Measurements from ENCODE around the gene LUC7L2.

Gene LUC7L2

GRCh38 chr7:139340037-139340807 is 19.5 kb upstream of the LUC7L2 start:
- TF ChIP-seq MYC (IDR thresholded peaks at IDR 0.05; ENCODE audit: low read depth, low read length) (peak; percentile 53), MAX (IDR thresholded peaks at IDR 0.05; ENCODE audit: low read depth, low read length) (peak; percentile 96), CTCF (IDR thresholded peaks at IDR 0.05; ENCODE audit: low read depth, low read length) (peak; percentile 77), POLR2A (IDR thresholded peaks at IDR 0.05; ENCODE audit: extremely low read depth, insufficient read length) (no peak)
- peak overlapping the region; percentile 97 for H3K4me3 ChIP-seq (ENCODE audit: low read depth, low read length)
- DNase-seq (ENCODE audit: low read depth): peak; percentile 100

GRCh38 chr7:139340808-139341057 is 19.0 kb upstream of the LUC7L2 start:
- no peak for DNase-seq (ENCODE audit: low read depth)
- TF ChIP-seq CTCF (IDR thresholded peaks at IDR 0.05; ENCODE audit: low read depth, low read length) (no peak), POLR2A (IDR thresholded peaks at IDR 0.05; ENCODE audit: extremely low read depth, insufficient read length) (no peak), MAX (IDR thresholded peaks at IDR 0.05; ENCODE audit: low read depth, low read length) (no peak), MYC (IDR thresholded peaks at IDR 0.05; ENCODE audit: low read depth, low read length) (no peak)
- peak overlapping the region; percentile 97 for H3K4me3 ChIP-seq (ENCODE audit: low read depth, low read length)

GRCh38 chr7:139341058-139341775 is 18.5 kb upstream of the LUC7L2 start, which contains the start of gene FMC1:
Gene FMC1, plus strand, starts transcription at chr7:139341337. Its CDS starts 48 bp downstream, at chr7:139341385.
- peak; percentile 98 for DNase-seq (ENCODE audit: low read depth)
- H3K4me3 ChIP-seq (ENCODE audit: low read depth, low read length): peak within 1 kb of the TSS; percentile 97
- TF ChIP-seq POLR2A (IDR thresholded peaks at IDR 0.05; ENCODE audit: extremely low read depth, insufficient read length): peak; percentile 82
- peak; percentile 68 for TF ChIP-seq MYC (IDR thresholded peaks at IDR 0.05; ENCODE audit: low read depth, low read length)
- TF ChIP-seq MAX (IDR thresholded peaks at IDR 0.05; ENCODE audit: low read depth, low read length): peak; percentile 64
- TF ChIP-seq CTCF (IDR thresholded peaks at IDR 0.05; ENCODE audit: low read depth, low read length): peak; percentile 23

GRCh38 chr7:139341776-139342226 is 17.9 kb upstream of the LUC7L2 start:
- peak overlapping the region; percentile 97 for H3K4me3 ChIP-seq (ENCODE audit: low read depth, low read length)
- DNase-seq (ENCODE audit: low read depth): no peak
- no peak for TF ChIP-seq MAX (IDR thresholded peaks at IDR 0.05; ENCODE audit: low read depth, low read length)
- no peak for TF ChIP-seq POLR2A (IDR thresholded peaks at IDR 0.05; ENCODE audit: extremely low read depth, insufficient read length)
- TF ChIP-seq MYC (IDR thresholded peaks at IDR 0.05; ENCODE audit: low read depth, low read length): no peak

GRCh38 chr7:139345042-139345441 is 14.7 kb upstream of the LUC7L2 start:
- TF ChIP-seq MAX (IDR thresholded peaks at IDR 0.05; ENCODE audit: low read depth, low read length) (no peak), POLR2A (IDR thresholded peaks at IDR 0.05; ENCODE audit: extremely low read depth, insufficient read length) (no peak), MYC (IDR thresholded peaks at IDR 0.05; ENCODE audit: low read depth, low read length) (no peak), CTCF (IDR thresholded peaks at IDR 0.05; ENCODE audit: low read depth, low read length) (no peak)
- no peak for DNase-seq (ENCODE audit: low read depth)
- H3K4me3 ChIP-seq (ENCODE audit: low read depth, low read length): no peak overlapping the region

GRCh38 chr7:139351027-139351426 is 8.7 kb upstream of the LUC7L2 start:
- DNase-seq (ENCODE audit: low read depth): no peak
- TF ChIP-seq POLR2A (IDR thresholded peaks at IDR 0.05; ENCODE audit: extremely low read depth, insufficient read length) (no peak), MYC (IDR thresholded peaks at IDR 0.05; ENCODE audit: low read depth, low read length) (no peak)
- no peak overlapping the region for H3K4me3 ChIP-seq (ENCODE audit: low read depth, low read length)
